ENCODE results near the gene LIG1. TPM values are rescaled to one million over a fixed set of nuclear protein-coding genes. Genes with fewer than 3 reads are reported as not detected.

LIG1 gene
- total and polyA plus RNA-seq, 9 of the 15 experiments (the other 6 are each of a cell fraction or from before 2014, with no cell fraction given) = 9.6 to 114 (median 71.1) TPM

DNA sequence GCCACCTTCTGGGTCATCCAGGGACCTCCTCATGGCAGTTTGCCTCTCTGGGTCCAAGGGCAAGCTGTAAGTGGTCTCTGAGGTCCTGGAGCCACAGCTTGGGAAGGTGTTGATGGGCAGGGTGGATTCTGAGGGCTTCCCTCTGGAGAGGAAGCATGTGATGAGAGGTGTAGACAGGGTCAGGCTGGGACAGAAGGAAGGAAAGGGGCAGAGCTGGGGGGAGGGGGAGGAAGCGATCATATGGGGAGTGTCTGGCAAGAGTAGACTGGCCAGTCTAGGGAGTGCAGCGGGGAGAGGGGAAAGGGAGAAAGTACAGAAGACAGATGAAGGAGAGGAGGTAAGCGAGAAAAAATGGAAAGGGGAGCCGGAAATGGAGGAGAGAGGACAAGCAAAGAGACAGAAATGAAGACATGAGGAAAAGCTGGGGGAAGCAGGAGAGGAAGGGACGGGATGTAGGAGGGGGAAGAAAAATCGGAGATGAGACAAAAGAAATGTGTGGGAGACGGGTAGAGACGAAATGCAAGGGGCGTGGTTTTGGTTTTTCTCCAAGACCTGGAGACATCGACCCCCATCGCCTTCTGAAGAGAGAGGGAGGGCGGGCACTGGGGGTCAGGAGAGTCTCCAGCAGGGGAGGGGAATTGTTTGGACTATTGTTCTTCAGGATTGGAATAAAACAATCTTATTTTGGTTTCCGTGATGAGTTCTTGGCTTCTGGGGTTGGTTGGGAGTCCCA, 27.0 kb upstream of the LIG1 start:
- no peaks in the 10 kb centered on the region for H3K9me1 ChIP-seq (ENCODE audit: control insufficient read depth, insufficient read depth, low read length)
- intact Hi-C loops (cut with micrococcal nuclease) (no loop called here), in situ Hi-C loops (cut with MboI) (no loop called here)
- no peak overlapping the region for H3K4me3 ChIP-seq
- H3K9me3 ChIP-seq (replicated peaks; ENCODE audit: control insufficient read depth, insufficient read depth, low read depth, low read length) = no peaks in the 10 kb centered on the region
- H4K20me1 ChIP-seq (replicated peaks; ENCODE audit: control insufficient read depth, insufficient read depth, low read length) = no peaks in the 10 kb centered on the region
- no peak overlapping the region for H3K4me2 ChIP-seq (ENCODE audit: insufficient read depth, low read length)
- no TSS peak for BruUV-seq (replicated peaks)
- peaks cover 3 to 24% of the 10 kb centered on the region in 2 experiments; a peak in 3 of 5 replicates for H3K4me1 ChIP-seq (replicated peaks in 1 of 2; ENCODE audit: control insufficient read depth in 2 of 2, insufficient read depth in 2 of 2, low read length in 2 of 2)
- DNase-seq (ENCODE audit: extremely low read depth in 1 of 4, low spot score in 3 of 4) (peak in 2 of 4 experiments; percentile 29), ATAC-seq (peak; percentile 74), FAIRE-seq (no peak)
- H3K9ac ChIP-seq (ENCODE audit: insufficient read depth in 1 of 2, low read depth in 2 of 2, low read length in 2 of 2) = peak overlapping the region in 1 of 2 experiments; percentile 12; a peak in 2 of 4 replicates
- ChIA-PET CTCF (ENCODE audit: low intra/inter-chr PET ratio) (no interaction called here), POLR2A (interaction anchor here (0.6 to 0.7 kb wide), 3 partner anchors 22 to 1519 kb away, joined by 3 read pairs; no protein-coding TSS in a partner anchor)
- no peaks in the 10 kb centered on the region for H3K36me3 ChIP-seq (ENCODE audit: control insufficient read depth, insufficient read depth, low read length)
- no peaks in the 10 kb centered on the region for H3K79me2 ChIP-seq (ENCODE audit: control insufficient read depth, insufficient read depth, low read length)
- no peak overlapping the region for H2AFZ ChIP-seq (ENCODE audit: low read depth, low read length)
- WGBS (ENCODE audit: insufficient coverage, low coverage, missing lambda C conversion rate) = 21% methylated on average over 4 of the region's 13 CpGs
- no peak overlapping the region for H3K27ac ChIP-seq (ENCODE audit: extremely low read depth, low read depth, low read length)
- no peaks in the 10 kb centered on the region for H3K27me3 ChIP-seq (ENCODE audit: control insufficient read depth in 2 of 2, insufficient read depth in 2 of 2, low read length in 2 of 2)
- TF ChIP-seq PRPF4 (IDR thresholded peaks at IDR 0.05; ENCODE audit: insufficient read depth, low read depth, low read length, poor library complexity, severe bottlenecking) = no peak
- TF ChIP-seq GMEB1 (CRISPR knock-in tag; IDR thresholded peaks at IDR 0.05) = no peak
- TF ChIP-seq ETV1 (tag; conservative IDR thresholded peaks at IDR 0.05; ENCODE audit: low read depth) = peak; percentile 24; the same call in 1 of the 2 replicates
- TF ChIP-seq PURB (CRISPR knock-in tag; IDR thresholded peaks at IDR 0.05; ENCODE audit: low read depth) = no peak
- TF ChIP-seq ZNF174 (CRISPR knock-in tag; IDR thresholded peaks at IDR 0.05) = no peak
- TF ChIP-seq, protein P1, sequence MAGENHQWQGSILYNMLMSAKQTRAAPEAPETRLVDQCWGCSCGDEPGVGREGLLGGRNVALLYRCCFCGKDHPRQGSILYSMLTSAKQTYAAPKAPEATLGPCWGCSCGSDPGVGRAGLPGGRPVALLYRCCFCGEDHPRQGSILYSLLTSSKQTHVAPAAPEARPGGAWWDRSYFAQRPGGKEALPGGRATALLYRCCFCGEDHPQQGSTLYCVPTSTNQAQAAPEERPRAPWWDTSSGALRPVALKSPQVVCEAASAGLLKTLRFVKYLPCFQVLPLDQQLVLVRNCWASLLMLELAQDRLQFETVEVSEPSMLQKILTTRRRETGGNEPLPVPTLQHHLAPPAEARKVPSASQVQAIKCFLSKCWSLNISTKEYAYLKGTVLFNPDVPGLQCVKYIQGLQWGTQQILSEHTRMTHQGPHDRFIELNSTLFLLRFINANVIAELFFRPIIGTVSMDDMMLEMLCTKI (IDR thresholded peaks at IDR 0.05; ENCODE audit: partially characterized antibody) = no peak
- 0 out of 2 replicates have a peak, but pooled peaks have one; percentile 23 for TF ChIP-seq SMARCA5 (IDR thresholded peaks at IDR 0.05)
- TF ChIP-seq U2AF1 (optimal IDR thresholded peaks at IDR 0.05; ENCODE audit: low read depth, low read length) = no peak
- 0 out of 2 replicates have a peak, but pooled peaks have one; percentile 64 for TF ChIP-seq LARP7 (IDR thresholded peaks at IDR 0.05)
- no peak for TF ChIP-seq POLR3A (IDR thresholded peaks at IDR 0.05; ENCODE audit: borderline replicate concordance, extremely low read depth, insufficient read depth, insufficient read length)
- TF ChIP-seq POLR2G (IDR thresholded peaks at IDR 0.05; ENCODE audit: low read depth, low read length) = no peak
- no peak for TF ChIP-seq KDM2B (CRISPR knock-in tag; IDR thresholded peaks at IDR 0.05)
- no peak for TF ChIP-seq CAMTA2 (CRISPR knock-in tag; conservative IDR thresholded peaks at IDR 0.05)
- no peak for TF ChIP-seq MCM3 (IDR thresholded peaks at IDR 0.05)
- TF ChIP-seq KDM1A (IDR thresholded peaks at IDR 0.05) = peak in 1 of 2 experiments; percentile 75; a peak in 2 of 4 replicates
- TF ChIP-seq RBM39 (optimal IDR thresholded peaks at IDR 0.05; ENCODE audit: low read depth, low read length) = no peak
- TF ChIP-seq L3MBTL2 (IDR thresholded peaks at IDR 0.05) = no peak
- no peak for TF ChIP-seq RFX5 (IDR thresholded peaks at IDR 0.05; ENCODE audit: low read depth, low read length)
- no peak for TF ChIP-seq ZC3H11A (IDR thresholded peaks at IDR 0.05; ENCODE audit: low read depth, low read length)

Measured in K562 (cell line).